ENCODE data around the gene MED27.

GRCh38 chr9:131986576-131986975, 93.1 kb downstream of the MED27 start:
- TF ChIP-seq POLR2AphosphoS5 (IDR thresholded peaks at IDR 0.05) (no peak), CTCF (IDR thresholded peaks at IDR 0.05) (no peak)
